Skeletal muscle tissue (tissue), 4 donors: ENCODE data around the gene PDPR. TPM values are rescaled to one million over a fixed set of nuclear protein-coding genes. Genes with fewer than 3 reads are reported as not detected.
A peak's percentile ranks its signal among the peaks of the same experiment; 100 is the strongest.
"Not testable (repeated sequence)": the region's sequence is repeated elsewhere in the genome, so short reads cannot be mapped to it uniquely, and the experiment has no call there.

Experiments
- H3K27ac ChIP-seq: one replicate; pipeline ENCODE4 v1.7.0; 2013; ENCODE audit warnings: mild to moderate bottlenecking, low read depth, low read length, inconsistent platforms
- H3K27me3 ChIP-seq, 3 donors: one replicate each; pipeline ENCODE4 v1.7.0; 2013; ENCODE audit warnings: low read length in 3 of 3; ENCODE audit not compliant: control insufficient read depth in 3 of 3, insufficient read depth in 3 of 3
- H3K36me3 ChIP-seq, 3 donors: one replicate each; pipeline ENCODE4 v1.7.0; 2013; ENCODE audit warnings: low read length in 3 of 3; ENCODE audit not compliant: control insufficient read depth in 3 of 3, insufficient read depth in 3 of 3
- H3K4me1 ChIP-seq, 3 donors: one replicate each; pipeline ENCODE4 v1.7.0; 2013; ENCODE audit warnings: low read length in 3 of 3, mild to moderate bottlenecking in 3 of 3; ENCODE audit not compliant: control insufficient read depth in 3 of 3, insufficient read depth in 3 of 3
- H3K4me3 ChIP-seq, 3 donors: one replicate each; pipeline ENCODE4 v1.7.0; 2013; ENCODE audit warnings: low read length in 3 of 3
- H3K9ac ChIP-seq, 3 donors: one replicate each; pipeline ENCODE4 v1.7.0; 2013; ENCODE audit warnings: low read length in 3 of 3, mild to moderate bottlenecking in 3 of 3, moderate library complexity in 2 of 3, low read depth in 1 of 3
- H3K9me3 ChIP-seq, 3 donors: one replicate each; pipeline ENCODE4 v1.7.0; 2013; ENCODE audit warnings: low read length in 3 of 3; ENCODE audit not compliant: control insufficient read depth in 3 of 3
- total RNA-seq: library from RNA; depleted of rRNA; stranded (reverse); fragments of >200 nt; gene quantifications from one replicate; pipeline ENCODE4 v1.2.3, GENCODE V29; 2014
- donor health status: Osteomylitis.

PDPR gene
- total RNA-seq = 16.2 TPM

DNA sequence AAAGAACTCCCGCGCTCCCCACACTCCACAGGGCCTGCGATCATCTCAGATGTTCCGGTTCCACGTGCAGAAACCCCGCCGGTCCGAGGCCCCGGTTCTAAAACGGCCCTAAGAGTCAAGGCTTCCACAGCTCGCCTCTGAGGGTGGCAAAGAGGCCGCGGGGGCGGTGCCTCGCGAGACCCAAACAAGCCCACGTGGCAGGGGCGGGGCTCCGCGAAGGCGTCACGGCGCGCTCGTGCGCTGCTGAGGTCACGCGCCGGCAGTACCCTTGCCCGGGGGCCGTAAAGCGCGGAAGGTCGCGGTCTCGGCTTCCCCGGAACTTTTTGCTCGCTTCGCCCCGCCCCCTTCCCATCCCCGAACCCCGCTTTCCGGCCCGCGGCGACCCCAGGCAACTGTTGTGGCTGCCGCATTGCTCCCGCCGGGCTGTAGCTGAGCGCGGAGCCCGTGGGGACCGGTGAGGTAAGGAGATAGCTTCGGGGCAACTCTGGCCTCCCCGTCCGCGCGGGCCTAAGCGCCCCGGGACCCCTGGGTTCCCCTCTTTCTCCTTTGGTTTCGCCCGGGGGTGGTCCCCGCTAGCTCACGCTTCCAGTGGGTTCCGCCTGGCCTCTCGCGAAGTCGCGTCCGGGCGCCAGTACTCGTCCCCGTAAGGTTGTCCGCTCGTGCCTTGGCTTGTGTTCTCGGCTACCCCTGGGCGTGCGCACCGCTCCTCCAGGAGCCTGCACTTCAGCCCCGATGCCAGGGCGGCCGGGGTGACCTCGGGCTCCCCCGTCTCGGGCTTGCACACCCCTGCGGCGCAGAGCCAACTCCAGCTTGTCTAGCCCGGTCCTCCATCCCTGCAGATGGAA, at the start of gene PDPR:
PDPR (plus strand) TSS at position 351 of the 845 bp plus-strand sequence. CDS start 6,161 bp downstream, outside the sequence.
- not testable (repeated sequence) for H3K9me3 ChIP-seq, H3K36me3 ChIP-seq, H3K4me1 ChIP-seq, H3K27me3 ChIP-seq
- H3K4me3 ChIP-seq = peak within 1 kb of the TSS; percentile 78 to 81 (median 80)
- peak within 1 kb of the TSS; percentile 77 to 81 (median 80) for H3K9ac ChIP-seq
- peak within 1 kb of the TSS; percentile 85 for H3K27ac ChIP-seq

DNA sequence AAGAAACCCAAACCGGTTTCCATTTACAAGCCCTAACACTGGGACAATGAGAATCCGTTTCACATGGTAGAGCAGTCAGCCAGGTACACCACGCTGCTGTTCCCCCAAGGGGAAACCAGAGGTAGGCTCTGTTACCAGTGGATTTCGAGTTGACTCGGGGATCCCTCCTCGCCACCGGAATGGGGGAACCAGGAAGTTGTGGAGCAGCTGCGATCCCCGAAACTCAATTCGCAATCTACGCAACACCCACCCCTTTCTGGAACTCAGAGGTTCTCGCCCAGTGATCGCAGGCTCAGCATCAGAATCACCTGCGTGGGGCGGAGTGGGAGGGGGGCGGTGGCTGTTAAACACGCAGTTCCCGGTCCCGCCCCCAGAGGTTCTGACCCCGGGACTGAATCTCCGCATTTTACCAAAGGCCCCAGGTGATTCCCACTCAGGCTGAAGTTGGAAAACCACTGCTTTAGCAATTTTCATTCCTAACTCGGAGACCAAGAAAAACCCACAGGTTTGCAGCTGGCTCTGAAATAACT, 49.2 kb upstream of the PDPR start:
- peak overlapping the region; percentile 64 for H3K27ac ChIP-seq
- not testable (repeated sequence) for H3K36me3 ChIP-seq, H3K9me3 ChIP-seq

DNA sequence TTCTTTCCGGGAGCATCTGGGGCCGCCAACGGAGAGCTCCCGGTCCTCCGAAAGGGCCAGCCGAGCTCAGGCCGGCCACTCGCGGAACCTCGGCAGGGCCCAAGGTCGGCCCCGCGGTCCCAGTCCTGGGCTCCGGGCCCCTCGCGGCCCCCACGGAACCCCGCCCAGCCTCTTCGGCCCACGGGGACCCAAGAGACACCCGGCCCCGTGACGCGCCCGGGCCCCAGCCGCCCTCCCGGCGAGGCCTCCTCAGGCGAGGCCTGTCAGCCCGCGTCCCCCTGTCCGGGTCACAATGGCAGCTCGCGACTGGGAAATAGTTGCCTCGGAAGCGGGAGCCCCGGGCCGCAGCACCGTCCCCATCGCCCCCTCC, 48.8 kb upstream of the PDPR start:
- H3K27me3 ChIP-seq, H3K9me3 ChIP-seq, H3K36me3 ChIP-seq, H3K4me1 ChIP-seq: not testable (repeated sequence)
- Histone ChIP-seq H3K27ac (peak overlapping the region; percentile 64), H3K4me3 (peak overlapping the region; percentile 59 to 70 (median 68)), H3K9ac (peak overlapping the region; percentile 70 to 73 (median 70))

More for the DNA sequence above, 49.2 kb upstream of the PDPR start:
- H3K27me3 ChIP-seq, H3K4me1 ChIP-seq: not testable (repeated sequence)
- Histone ChIP-seq H3K4me3 (peak overlapping the region; percentile 59 to 70 (median 68)), H3K9ac (peak overlapping the region; percentile 70 to 73 (median 70))

DNA sequence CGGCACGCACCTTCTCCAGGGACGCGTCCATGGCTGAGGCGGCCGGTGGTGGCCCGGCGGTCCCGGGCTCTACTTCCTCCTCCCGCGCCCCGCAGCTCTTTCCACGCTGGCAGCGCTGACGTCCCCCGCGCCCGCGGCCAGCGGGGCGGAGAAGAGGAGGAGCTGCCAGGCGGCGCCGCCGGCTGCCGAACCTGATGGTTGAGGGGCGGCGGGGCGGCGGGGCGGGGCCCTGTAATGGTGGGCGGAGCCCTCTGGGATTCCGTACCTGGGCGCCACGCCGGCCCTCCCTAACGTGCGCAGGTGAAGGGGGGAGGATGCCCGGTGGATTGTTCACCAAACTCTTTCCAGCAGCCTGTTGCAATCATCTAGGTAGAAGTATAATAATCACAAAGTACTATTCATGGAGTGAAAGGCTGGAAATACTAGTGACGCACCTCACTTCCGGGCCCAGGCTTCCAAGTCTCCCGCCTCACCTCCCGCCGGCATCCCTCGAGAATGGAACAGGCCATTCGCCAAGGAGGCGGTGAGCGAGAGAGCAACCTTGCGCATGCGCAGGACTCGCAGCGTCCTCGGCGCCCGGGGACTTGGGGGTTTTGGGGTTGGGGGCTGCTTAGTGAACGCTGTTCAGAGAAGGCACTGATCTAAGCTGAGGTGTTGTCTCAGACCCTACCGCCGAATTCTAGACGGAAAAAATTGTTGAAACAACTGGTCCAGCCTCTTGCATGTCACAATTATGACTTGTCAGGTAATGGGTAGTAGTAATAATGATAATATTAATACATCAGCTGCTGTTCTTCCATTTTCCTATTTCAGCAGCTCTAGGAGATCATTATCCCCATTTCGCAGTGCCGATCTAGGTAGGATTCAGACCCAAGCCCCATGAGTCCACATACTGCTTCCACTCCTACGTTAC, 48.1 kb upstream of the PDPR start:
- peak overlapping the region; percentile 59 to 70 (median 70) for H3K4me3 ChIP-seq
- H3K36me3 ChIP-seq, H3K27me3 ChIP-seq, H3K9me3 ChIP-seq, H3K4me1 ChIP-seq: not testable (repeated sequence)
- H3K9ac ChIP-seq = peak overlapping the region in 2 of 3 donors; percentile 56 to 73
- H3K27ac ChIP-seq = peak overlapping the region; percentile 64

DNA sequence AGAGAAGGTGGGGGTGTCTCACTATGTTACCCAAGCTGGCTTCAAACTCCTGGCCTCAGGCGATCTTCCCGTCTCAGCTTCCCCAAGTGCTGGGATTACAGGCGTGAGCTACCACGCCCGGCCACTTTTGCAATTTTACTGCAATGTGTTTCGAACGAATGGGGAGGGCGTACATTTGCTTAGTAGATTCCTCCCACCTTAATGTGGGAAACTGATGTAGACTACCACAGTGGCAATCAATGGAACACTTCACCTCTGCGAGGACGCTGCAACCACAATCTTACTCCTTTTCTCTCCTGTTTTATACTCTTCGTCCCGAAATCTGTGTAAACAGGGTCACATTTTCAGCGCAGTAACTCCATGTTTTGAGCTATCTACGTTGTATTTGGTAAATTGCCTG, 47.4 kb upstream of the PDPR start:
- H3K9ac ChIP-seq, H3K27me3 ChIP-seq, H3K27ac ChIP-seq, H3K4me1 ChIP-seq, H3K4me3 ChIP-seq, H3K9me3 ChIP-seq, H3K36me3 ChIP-seq: not testable (repeated sequence)

DNA sequence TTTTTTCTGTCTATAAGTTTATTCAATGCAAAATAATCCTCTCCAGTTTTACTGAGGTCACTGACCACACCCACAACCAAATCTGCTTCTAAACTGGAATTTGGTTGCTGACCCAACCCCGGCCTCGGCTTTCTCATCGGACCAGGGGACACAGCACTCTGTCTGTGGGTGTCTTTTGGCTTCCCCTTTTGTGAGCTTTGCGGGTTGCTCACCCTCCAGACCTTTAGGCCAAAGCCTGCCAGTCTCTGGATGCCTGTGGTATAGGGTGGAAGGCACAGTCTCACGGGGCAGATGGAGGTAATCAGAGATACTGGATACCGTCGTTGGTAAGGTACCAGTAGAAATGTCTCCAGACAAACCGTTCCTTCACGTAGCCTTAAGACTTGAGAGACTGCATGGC, 35.1 kb upstream of the PDPR start:
- not testable (repeated sequence) for H3K36me3 ChIP-seq, H3K9ac ChIP-seq, H3K27ac ChIP-seq, H3K4me3 ChIP-seq, H3K27me3 ChIP-seq, H3K9me3 ChIP-seq, H3K4me1 ChIP-seq

DNA sequence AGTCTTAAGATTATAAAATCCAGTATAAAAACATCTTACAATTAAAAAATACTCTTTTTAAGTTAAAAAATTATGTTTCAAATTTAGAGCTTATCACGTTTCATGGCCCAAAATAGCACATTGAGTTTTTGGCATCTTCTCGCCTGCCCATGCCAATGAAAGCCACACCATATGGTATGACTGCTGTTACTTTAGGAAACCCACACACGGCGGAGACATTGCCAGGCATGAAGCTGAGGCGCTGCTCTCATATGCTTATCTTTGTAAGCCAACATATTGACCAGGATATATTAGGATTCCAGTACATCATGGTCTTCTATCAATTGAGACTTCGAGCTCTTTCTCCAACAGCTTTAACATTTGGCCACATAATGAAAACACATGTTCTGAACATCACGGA, 32.9 kb upstream of the PDPR start:
- not testable (repeated sequence) for H3K4me1 ChIP-seq, H3K27ac ChIP-seq, H3K9me3 ChIP-seq, H3K4me3 ChIP-seq, H3K27me3 ChIP-seq, H3K9ac ChIP-seq, H3K36me3 ChIP-seq

DNA sequence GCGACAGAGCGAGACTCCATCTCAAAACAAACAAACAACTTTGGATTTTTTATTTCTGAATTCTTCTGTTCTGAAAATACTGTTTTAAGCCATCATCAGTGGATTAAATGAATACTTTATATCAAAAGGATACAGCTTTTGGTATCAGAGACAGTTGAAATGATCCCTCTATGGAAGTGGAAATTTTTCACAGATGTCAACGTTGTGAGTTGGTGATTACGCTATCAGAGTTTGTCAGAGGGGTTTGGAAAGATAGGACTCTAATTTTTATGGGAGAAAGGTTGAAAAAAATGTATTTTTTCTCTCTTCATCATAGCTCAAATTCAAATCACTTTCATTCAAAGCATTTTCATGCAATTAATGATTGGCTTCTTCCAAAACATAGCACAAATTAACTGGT, 30.2 kb upstream of the PDPR start:
- H3K36me3 ChIP-seq, H3K4me1 ChIP-seq, H3K9ac ChIP-seq, H3K27ac ChIP-seq, H3K27me3 ChIP-seq, H3K9me3 ChIP-seq, H3K4me3 ChIP-seq: not testable (repeated sequence)

DNA sequence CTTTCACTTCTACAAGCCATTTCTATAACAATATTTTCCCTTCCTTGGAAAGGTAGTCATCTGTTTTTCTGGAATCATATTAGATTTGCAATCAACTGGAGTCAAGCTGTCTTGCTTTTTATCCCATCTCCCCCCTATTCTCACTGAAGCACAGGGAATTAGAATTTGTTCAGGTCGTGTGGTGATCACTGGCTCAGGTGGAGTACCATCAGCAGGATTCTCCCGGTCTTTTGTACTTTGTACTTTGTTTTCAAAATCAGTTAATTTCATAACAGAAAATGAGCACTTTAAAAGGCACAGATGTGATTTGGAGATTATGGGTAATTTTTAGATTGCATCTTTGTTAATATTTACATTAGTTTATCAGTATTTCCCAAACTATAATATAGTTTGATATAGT, 26.0 kb upstream of the PDPR start:
- not testable (repeated sequence) for H3K4me1 ChIP-seq, H3K27ac ChIP-seq, H3K27me3 ChIP-seq, H3K9ac ChIP-seq, H3K9me3 ChIP-seq, H3K36me3 ChIP-seq, H3K4me3 ChIP-seq

DNA sequence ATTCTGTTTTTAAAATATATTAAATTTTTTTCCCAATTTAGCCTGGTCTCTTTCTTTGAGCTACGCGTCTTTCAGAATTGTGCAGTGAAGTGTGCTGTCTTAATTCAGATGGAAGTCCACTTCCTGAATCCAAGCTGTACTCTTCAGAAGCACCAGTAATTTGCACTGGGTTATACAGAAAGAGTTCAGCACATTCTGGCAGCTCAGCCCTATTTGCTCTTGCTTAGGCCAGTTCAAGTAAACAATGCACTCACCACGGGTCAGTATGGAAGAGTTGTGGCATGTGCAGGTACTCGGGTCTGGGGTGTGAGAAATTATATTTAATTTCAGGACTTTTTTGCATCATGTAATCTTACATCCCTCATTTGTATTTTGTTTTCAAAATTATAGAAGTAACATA, 25.3 kb upstream of the PDPR start:
- not testable (repeated sequence) for H3K27me3 ChIP-seq, H3K9ac ChIP-seq, H3K9me3 ChIP-seq, H3K4me1 ChIP-seq, H3K36me3 ChIP-seq, H3K27ac ChIP-seq, H3K4me3 ChIP-seq
